Lower leg skin (tissue), 3 donors: Measurements from ENCODE around the gene SOD2.

Source experiments
- CTCF ChIP-seq, 3 donors: fragments of 450-650 bp; IDR thresholded peaks; one replicate each; pipeline ENCODE4 v1.5.1; 2016; ENCODE audit warnings: antibody characterized with exemption in 3 of 3, mild to moderate bottlenecking in 3 of 3, moderate library complexity in 2 of 3
- POLR2A ChIP-seq, 2 donors: fragments of 450-650 bp; IDR thresholded peaks; one replicate each; pipeline ENCODE4 v1.6.1; 2016 to 2017; ENCODE audit warnings: antibody characterized with exemption in 2 of 2, mild to moderate bottlenecking in 1 of 2, moderate library complexity in 1 of 2

- TF ChIP-seq POLR2A (IDR thresholded peaks at IDR 0.05) (no peak), CTCF (IDR thresholded peaks at IDR 0.05) (no peak)
These were observed 43.6 kb downstream of the SOD2 start for GRCh38 chr6:159649441-159649840.
